ENCODE data around the gene DLG2.
"Not testable (repeated sequence)": the region's sequence is repeated elsewhere in the genome, so short reads cannot be mapped to it uniquely, and the experiment has no call there.

DLG2 gene

DNA sequence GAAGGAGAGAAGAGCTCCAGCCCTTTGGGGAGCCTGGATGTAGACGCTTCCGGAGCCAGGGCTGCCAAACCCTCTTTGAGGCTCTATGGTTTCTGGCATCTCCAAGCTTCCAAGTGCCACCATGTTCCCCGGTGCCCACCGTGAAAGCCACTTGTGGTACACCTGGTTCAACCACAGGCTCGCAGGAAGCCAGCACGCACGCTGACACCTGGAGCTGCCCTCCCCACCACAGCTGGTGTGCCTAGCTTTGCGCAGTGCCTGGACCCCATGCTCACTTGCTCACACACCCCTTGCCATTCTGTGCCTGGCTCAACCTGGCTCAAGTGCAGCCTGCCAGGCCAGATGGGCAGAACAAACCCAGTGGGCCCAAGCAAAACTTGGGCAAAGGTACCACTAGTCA is 831.4 kb downstream of the DLG2 start:
- DNase-seq (ENCODE audit: low read depth in 4 of 4, low spot score in 1 of 4), result no peak

- DNase-seq (ENCODE audit: low read depth in 4 of 4, low spot score in 1 of 4), result no peak
Observed at GRCh38 chr11:84794663-84795443, 832.3 kb downstream of the DLG2 start.

GRCh38 chr11:84793318-84793717 is 833.8 kb downstream of the DLG2 start:
- DNase-seq (ENCODE audit: low read depth in 4 of 4, low spot score in 1 of 4), result no peak

- DNase-seq (ENCODE audit: low read depth in 4 of 4, low spot score in 1 of 4), result no peak
Observed at GRCh38 chr11:84790849-84791427, 836.2 kb downstream of the DLG2 start.

DNA sequence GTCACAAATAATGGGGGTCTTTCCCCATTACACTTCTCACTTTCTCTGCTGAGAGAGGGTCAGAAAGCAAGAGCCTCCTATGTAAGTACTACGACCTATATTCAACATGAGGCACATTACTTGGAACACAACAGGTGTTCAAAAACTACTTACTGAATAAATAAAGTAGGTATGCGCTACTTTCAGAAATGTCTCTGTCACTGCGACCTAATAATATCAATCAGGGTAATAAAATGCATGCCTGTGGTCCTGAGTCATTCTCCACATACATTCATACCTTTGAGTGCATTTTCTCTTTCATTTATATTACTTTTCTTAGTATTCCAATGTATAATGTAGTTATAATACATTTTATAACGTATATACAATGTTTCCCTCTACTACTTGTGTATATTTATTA is 838.9 kb downstream of the DLG2 start:
- no peak for DNase-seq (ENCODE audit: low read depth in 4 of 4, low spot score in 1 of 4)

GRCh38 chr11:84784158-84784557 is 843.0 kb downstream of the DLG2 start:
- not testable (repeated sequence) for DNase-seq (ENCODE audit: low read depth in 4 of 4, low spot score in 1 of 4)

DNA sequence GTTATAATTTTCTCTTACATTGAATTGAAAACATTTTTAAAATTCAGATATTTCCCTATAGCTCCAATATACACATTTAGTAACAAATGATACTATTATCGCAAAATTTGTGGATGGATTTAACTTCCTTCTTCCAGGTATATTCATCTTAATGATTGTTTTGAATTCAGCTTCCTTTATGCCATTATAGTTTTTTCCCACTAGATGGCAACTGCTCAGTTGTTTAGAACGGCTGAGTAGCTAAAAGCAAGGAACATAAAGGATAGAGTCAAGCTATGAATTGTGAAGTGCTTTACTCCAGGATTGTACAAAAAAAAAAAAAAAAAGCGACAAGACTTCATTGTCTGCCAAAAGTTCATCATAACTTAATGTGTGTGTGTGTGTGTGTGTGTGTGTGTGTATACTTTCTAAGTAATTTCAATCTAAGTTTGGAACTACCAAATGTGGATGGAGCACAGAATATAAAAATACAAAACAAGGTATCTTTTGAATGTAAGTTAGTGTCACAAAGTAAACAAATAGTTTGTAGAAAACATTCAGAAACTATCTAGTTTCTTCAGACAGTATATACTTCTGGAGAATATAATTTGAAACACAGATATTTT is 846.4 kb downstream of the DLG2 start:
- DNase-seq (ENCODE audit: low read depth in 4 of 4, low spot score in 1 of 4), result no peak

DNA sequence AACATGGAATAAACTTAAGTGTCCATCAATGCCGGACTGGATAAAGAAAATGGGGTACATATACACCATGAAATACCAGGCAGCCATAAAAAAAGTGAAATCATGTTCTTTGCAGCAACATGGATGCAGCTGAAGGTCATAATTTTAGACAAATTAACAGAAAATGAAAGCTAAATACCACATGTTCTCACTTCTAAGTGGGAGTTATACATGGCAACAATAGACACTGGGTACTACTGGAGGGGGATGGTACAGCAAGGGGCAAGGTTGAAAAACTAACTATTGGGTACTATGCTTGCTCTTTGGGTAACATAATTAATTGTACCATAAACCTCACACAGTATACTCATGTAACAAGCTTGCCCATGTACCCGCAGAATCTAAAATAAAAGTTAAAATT is 851.6 kb downstream of the DLG2 start:
- DNase-seq (ENCODE audit: low read depth in 4 of 4, low spot score in 1 of 4), result no peak

GRCh38 chr11:84763931-84764330 is 863.2 kb downstream of the DLG2 start:
- DNase-seq (ENCODE audit: low read depth in 4 of 4, low spot score in 1 of 4), result no peak

GRCh38 chr11:84757711-84758110 is 869.4 kb downstream of the DLG2 start:
- DNase-seq (ENCODE audit: low read depth in 4 of 4, low spot score in 1 of 4), result no peak

DNA sequence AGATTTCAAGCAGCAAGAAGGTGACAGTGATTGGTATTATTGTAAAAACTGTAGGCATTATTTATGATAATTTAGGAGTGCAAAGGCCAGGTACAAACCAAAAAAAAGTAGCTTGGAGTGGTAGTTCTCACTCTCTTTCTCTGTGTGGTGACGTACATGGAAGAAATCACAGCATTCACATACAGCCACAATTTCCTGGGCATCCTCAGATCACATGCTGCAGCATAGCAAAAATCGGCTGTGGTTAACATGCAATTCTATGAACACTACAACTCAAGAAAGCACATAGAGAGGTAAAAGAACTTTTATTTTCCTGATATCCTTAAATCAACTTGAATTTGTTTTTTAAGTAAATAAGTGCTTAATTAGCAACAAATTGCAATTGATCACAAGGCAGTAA is 875.8 kb downstream of the DLG2 start:
- no peak for DNase-seq (ENCODE audit: low read depth in 4 of 4, low spot score in 1 of 4)

GRCh38 chr11:84747871-84748270 is 879.3 kb downstream of the DLG2 start:
- DNase-seq (ENCODE audit: low read depth in 4 of 4, low spot score in 1 of 4), result no peak

DNA sequence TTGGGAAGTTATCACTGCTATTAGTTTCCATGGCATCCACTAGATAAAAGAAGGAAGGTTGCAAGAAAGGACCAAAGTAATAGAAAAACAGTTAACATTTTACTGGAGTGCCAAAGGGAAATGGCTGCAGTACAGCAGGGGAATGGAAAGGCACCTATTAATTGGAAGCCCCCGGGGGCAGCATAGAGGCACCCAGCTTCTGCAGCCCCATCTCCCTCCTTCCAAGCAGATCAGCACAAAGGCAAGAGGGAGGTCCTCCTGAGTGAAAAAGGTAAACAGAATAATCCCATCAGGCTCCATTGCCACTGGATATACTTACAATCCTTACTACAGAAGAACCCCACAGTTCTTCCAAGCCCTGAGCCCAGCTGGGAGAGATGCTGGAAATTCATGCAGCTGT is 887.1 kb downstream of the DLG2 start:
- DNase-seq (ENCODE audit: low read depth in 4 of 4, low spot score in 1 of 4), result no peak

DNA sequence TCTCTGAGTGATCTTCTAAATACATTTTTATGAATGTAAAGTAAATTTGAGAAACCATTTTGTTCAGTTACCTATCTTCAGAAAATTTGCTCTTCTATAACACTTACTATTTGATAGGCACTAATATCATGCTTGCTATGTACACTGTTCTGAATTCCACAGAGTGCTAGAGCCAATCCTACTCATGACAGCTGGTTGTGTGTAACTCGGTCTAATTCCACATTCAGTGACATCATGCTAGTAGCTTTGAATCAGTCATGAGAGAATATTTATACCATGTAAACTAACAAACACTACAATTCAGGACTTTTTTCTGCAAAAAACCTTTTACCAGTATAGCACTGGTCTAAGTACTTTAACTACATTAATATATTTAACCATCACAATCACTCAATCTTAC is 902.9 kb downstream of the DLG2 start:
- DNase-seq (ENCODE audit: low read depth in 4 of 4, low spot score in 1 of 4), result no peak

- no peak for DNase-seq (ENCODE audit: low read depth in 4 of 4, low spot score in 1 of 4)
Observed at GRCh38 chr11:84722583-84723108, 904.5 kb downstream of the DLG2 start.

GRCh38 chr11:84721561-84721961 is 905.6 kb downstream of the DLG2 start:
- no peak for DNase-seq (ENCODE audit: low read depth in 4 of 4, low spot score in 1 of 4)

GRCh38 chr11:84720706-84721402 is 906.3 kb downstream of the DLG2 start:
- DNase-seq (ENCODE audit: low read depth in 4 of 4, low spot score in 1 of 4), result no peak

GRCh38 chr11:84719935-84720577 is 907.1 kb downstream of the DLG2 start:
- DNase-seq (ENCODE audit: low read depth in 4 of 4, low spot score in 1 of 4), result no peak

- DNase-seq (ENCODE audit: low read depth in 4 of 4, low spot score in 1 of 4), result no peak
Observed at GRCh38 chr11:84714316-84714780, 912.8 kb downstream of the DLG2 start.

DNA sequence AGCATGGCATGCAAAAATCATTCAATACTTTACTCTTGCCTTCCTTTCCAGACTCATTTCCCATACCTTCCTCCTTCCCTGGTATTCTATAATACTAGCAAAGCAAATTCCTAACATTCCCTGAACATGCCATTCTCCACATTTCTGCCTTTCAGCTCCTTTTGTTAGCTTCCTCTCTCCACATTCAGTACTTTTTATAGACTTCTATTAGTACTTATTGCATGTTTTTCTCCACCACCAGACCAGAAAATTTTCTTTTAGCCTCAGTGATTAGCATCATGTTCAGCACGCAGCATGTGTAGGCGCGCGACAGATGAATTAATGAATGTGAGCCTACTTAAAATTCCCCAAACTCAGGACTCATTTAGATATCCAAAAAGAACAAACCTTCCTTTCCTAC is 935.3 kb downstream of the DLG2 start:
- no peak for DNase-seq (ENCODE audit: low read depth in 4 of 4, low spot score in 1 of 4)

DNA sequence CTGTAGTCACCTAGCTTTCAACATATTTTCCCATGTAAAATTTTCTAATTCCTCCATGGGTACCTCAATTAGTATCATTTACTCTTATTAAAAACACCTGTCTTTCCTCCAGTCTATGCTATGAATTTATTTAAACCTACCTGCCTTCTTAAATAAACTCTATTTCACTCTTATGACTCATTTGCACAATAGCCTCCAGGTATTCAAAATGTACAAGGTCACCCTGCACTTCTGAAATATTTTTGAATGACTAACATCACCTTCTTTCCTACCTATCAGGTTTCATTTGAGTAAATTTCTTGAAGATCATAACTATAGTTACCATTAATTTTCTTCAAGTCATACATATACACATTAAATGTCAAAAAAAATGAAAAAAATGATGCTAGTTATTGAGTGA is 939.7 kb downstream of the DLG2 start:
- no peak for DNase-seq (ENCODE audit: low read depth in 4 of 4, low spot score in 1 of 4)

Data from stimulated activated CD4-positive, alpha-beta T cell treated with anti-CD3 and anti-CD28 coated beads, Interleukin-1b, Interleukin-23, amount 100 ng/mL, for 24 hours (primary cell).